Kidney tubule cell (primary cell): ENCODE measurements around the gene ZNF428.
"Not testable (repeated sequence)": the region's sequence is repeated elsewhere in the genome, so short reads cannot be mapped to it uniquely, and the experiment has no call there.

ENCODE experiments used
- DNase-seq: peaks from one replicate; pipeline ENCODE4 v3.0.0-alpha.2; 2018; ENCODE audit warnings: low spot score

Gene ZNF428

GRCh38 chr19:43619262-43620060 lies at the start of gene ZNF428:
TSS of gene ZNF428 (minus strand) at chr19:43619629. CDS start at chr19:43614304, 5,325 bp downstream.
- DNase-seq, result peak; percentile 89

- peak; percentile 100 for DNase-seq
Observed at GRCh38 chr19:43668406-43669109, 49.1 kb upstream of the ZNF428 start.

GRCh38 chr19:43667876-43668405 lies 48.5 kb upstream of the ZNF428 start:
- no peak for DNase-seq

- no peak for DNase-seq
Observed at GRCh38 chr19:43667126-43667875, 47.9 kb upstream of the ZNF428 start.

- no peak for DNase-seq
Observed at GRCh38 chr19:43664018-43664417, 44.6 kb upstream of the ZNF428 start.

GRCh38 chr19:43662487-43662886 lies 43.1 kb upstream of the ZNF428 start:
- DNase-seq, result no peak

GRCh38 chr19:43660971-43661360 lies 41.5 kb upstream of the ZNF428 start:
- DNase-seq, result no peak

- DNase-seq, result no peak
Observed at GRCh38 chr19:43660301-43660970, 41.0 kb upstream of the ZNF428 start.

- DNase-seq, result no peak
Observed at GRCh38 chr19:43658494-43658893, 39.1 kb upstream of the ZNF428 start.

- DNase-seq, result no peak
Observed at GRCh38 chr19:43658001-43658400, 38.6 kb upstream of the ZNF428 start.

- no peak for DNase-seq
Observed at GRCh38 chr19:43656436-43656835, 37.0 kb upstream of the ZNF428 start.

GRCh38 chr19:43652546-43652874 lies 33.1 kb upstream of the ZNF428 start:
- no peak for DNase-seq

GRCh38 chr19:43651758-43652545 lies 32.5 kb upstream of the ZNF428 start:
- DNase-seq, result peak; percentile 65

- DNase-seq, result not testable (repeated sequence)
Observed at GRCh38 chr19:43650276-43650675, 30.8 kb upstream of the ZNF428 start.

- no peak for DNase-seq
Observed at GRCh38 chr19:43649514-43649913, 30.1 kb upstream of the ZNF428 start.

GRCh38 chr19:43648633-43649032 lies 29.2 kb upstream of the ZNF428 start:
- no peak for DNase-seq

- DNase-seq, result no peak
Observed at GRCh38 chr19:43644181-43644580, 24.8 kb upstream of the ZNF428 start.

GRCh38 chr19:43643326-43643725 lies 23.9 kb upstream of the ZNF428 start:
- no peak for DNase-seq

- no peak for DNase-seq
Observed at GRCh38 chr19:43642531-43642930, 23.1 kb upstream of the ZNF428 start.

- DNase-seq, result no peak
Observed at GRCh38 chr19:43641333-43641732, 21.9 kb upstream of the ZNF428 start.

- DNase-seq, result no peak
Observed at GRCh38 chr19:43640424-43640757, 21.0 kb upstream of the ZNF428 start.
